HEK293 (cell line): ENCODE results near the gene DENND2A.

Experiments
- CTCF ChIP-seq: fragments of 450-650 bp; formaldehyde crosslinking; IDR thresholded peaks from 2 replicates; pipeline ENCODE4 v1.5.1; 2016; ENCODE audit warnings: missing biosample characterization, missing genetic modification characterization
- ELK4 ChIP-seq: IDR thresholded peaks from 2 replicates; pipeline ENCODE4 v1.6.1; 2011; ENCODE audit warnings: mild to moderate bottlenecking, low read depth, low read length, borderline replicate concordance
- HOXA7 ChIP-seq: sonication (generic); formaldehyde crosslinking; IDR thresholded peaks from 2 replicates; pipeline ENCODE4 v1.8.1; 2022; ENCODE audit warnings: missing genetic modification reagents, borderline replicate concordance
- REST ChIP-seq: fragments of 450-650 bp; formaldehyde crosslinking; IDR thresholded peaks from 2 replicates; pipeline ENCODE4 v1.5.1; 2016; ENCODE audit warnings: missing biosample characterization, missing genetic modification characterization
- ZBTB21 ChIP-seq: fragments of 450-650 bp; formaldehyde crosslinking; IDR thresholded peaks from 2 replicates; pipeline ENCODE4 v1.5.1; 2017; ENCODE audit warnings: missing biosample characterization, missing genetic modification characterization
- ZBTB26 ChIP-seq: fragments of 450-650 bp; formaldehyde crosslinking; optimal IDR thresholded peaks from 2 replicates; pipeline ENCODE3; 2016; ENCODE audit warnings: missing biosample characterization, mild to moderate bottlenecking, missing genetic modification characterization
- ZBTB44 ChIP-seq: fragments of 450-650 bp; IDR thresholded peaks from 2 replicates; pipeline ENCODE4 v1.5.1; 2018; ENCODE audit warnings: missing biosample characterization, mild to moderate bottlenecking, missing genetic modification characterization
- ZNF175 ChIP-seq: fragments of 450-650 bp; formaldehyde crosslinking; IDR thresholded peaks from 2 replicates; pipeline ENCODE4 v1.5.1; 2016; ENCODE audit warnings: missing biosample characterization, missing genetic modification characterization
- ZNF184 ChIP-seq: fragments of 450-650 bp; IDR thresholded peaks from 2 replicates; pipeline ENCODE4 v1.5.1; 2018; ENCODE audit warnings: missing biosample characterization, mild to moderate bottlenecking, missing genetic modification characterization
- ZNF571 ChIP-seq: fragments of 450-650 bp; formaldehyde crosslinking; IDR thresholded peaks from 2 replicates; pipeline ENCODE4 v1.5.0; 2017; ENCODE audit warnings: missing biosample characterization, missing genetic modification characterization
- ZNF600 ChIP-seq: fragments of 450-650 bp; formaldehyde crosslinking; IDR thresholded peaks from 2 replicates; pipeline ENCODE4 v1.5.1; 2016; ENCODE audit warnings: missing biosample characterization, missing genetic modification characterization
- ZNF664 ChIP-seq: fragments of 450-650 bp; formaldehyde crosslinking; IDR thresholded peaks from 2 replicates; pipeline ENCODE4 v1.5.1; 2016; ENCODE audit warnings: missing biosample characterization, missing genetic modification characterization
- ZSCAN23 ChIP-seq: fragments of 450-650 bp; formaldehyde crosslinking; IDR thresholded peaks from 2 replicates; pipeline ENCODE4 v1.5.1; 2016; ENCODE audit warnings: missing biosample characterization, missing genetic modification characterization
- ZSCAN5A ChIP-seq: fragments of 450-650 bp; formaldehyde crosslinking; IDR thresholded peaks from 2 replicates; pipeline ENCODE4 v1.5.1; 2016; ENCODE audit warnings: missing biosample characterization, missing genetic modification characterization

GRCh38 chr7:140479739-140480084, 160.9 kb downstream of the DENND2A start:
- TF ChIP-seq CTCF (tag by site-specific recombination) (no peak), REST (tag by site-specific recombination) (no peak), ZSCAN23 (tag by site-specific recombination) (no peak), ZNF600 (tag by site-specific recombination) (no peak), ZNF664 (tag by site-specific recombination) (no peak), ELK4 (no peak), ZSCAN5A (tag by site-specific recombination) (no peak), HOXA7 (CRISPR knock-in tag) (no peak), ZNF184 (tag by site-specific recombination) (no peak), ZNF571 (tag by site-specific recombination) (no peak), ZBTB44 (tag by site-specific recombination) (no peak), ZBTB21 (no peak), ZBTB26 (tag by site-specific recombination) (no peak), ZNF175 (tag by site-specific recombination) (no peak)
